Skeletal muscle cell (primary cell): ENCODE results near the gene AFF3.
A peak's percentile ranks its signal among the peaks of the same experiment; 100 is the strongest.
"Not testable (repeated sequence)": the region's sequence is repeated elsewhere in the genome, so short reads cannot be mapped to it uniquely, and the experiment has no call there.

ENCODE experiments used
- DNase-seq: peaks from one replicate; pipeline ENCODE4 v3.0.0-alpha.2; 2010; ENCODE audit warnings: low read depth
- H3K4me3 ChIP-seq: 2 replicates; pipeline ENCODE4 v1.5.1; 2011; ENCODE audit warnings: low read depth, mild to moderate bottlenecking, control low read depth, low read length, moderate library complexity

The AFF3 gene

GRCh38 chr2:99757611-99758114 is 384.7 kb downstream of the AFF3 start:
- no peak overlapping the region for H3K4me3 ChIP-seq
- DNase-seq: no peak

GRCh38 chr2:99756059-99756458 is 386.3 kb downstream of the AFF3 start:
- no peak for DNase-seq
- H3K4me3 ChIP-seq: no peak overlapping the region

GRCh38 chr2:99754210-99754609 is 388.2 kb downstream of the AFF3 start:
- peak; percentile 56 for DNase-seq
- H3K4me3 ChIP-seq: no peak overlapping the region

- no peak for DNase-seq
Observed at GRCh38 chr2:99753505-99753904, 388.9 kb downstream of the AFF3 start.

GRCh38 chr2:99748344-99748743 is 394.0 kb downstream of the AFF3 start:
- no peak overlapping the region for H3K4me3 ChIP-seq
- no peak for DNase-seq

More at GRCh38 chr2:99753505-99753904, 388.9 kb downstream of the AFF3 start:
- H3K4me3 ChIP-seq: no peak overlapping the region

- H3K4me3 ChIP-seq: no peak overlapping the region
Observed at GRCh38 chr2:99747842-99748241, 394.5 kb downstream of the AFF3 start.

GRCh38 chr2:99743146-99743545 is 399.2 kb downstream of the AFF3 start:
- no peak overlapping the region for H3K4me3 ChIP-seq
- no peak for DNase-seq

More at GRCh38 chr2:99747842-99748241, 394.5 kb downstream of the AFF3 start:
- no peak for DNase-seq

GRCh38 chr2:99737537-99737936 is 404.9 kb downstream of the AFF3 start:
- H3K4me3 ChIP-seq: no peak overlapping the region
- no peak for DNase-seq

GRCh38 chr2:99735753-99736152 is 406.6 kb downstream of the AFF3 start:
- H3K4me3 ChIP-seq: no peak overlapping the region
- DNase-seq: no peak

GRCh38 chr2:99735314-99735713 is 407.1 kb downstream of the AFF3 start:
- not testable (repeated sequence) for DNase-seq, H3K4me3 ChIP-seq

- no peak for DNase-seq
- no peak overlapping the region for H3K4me3 ChIP-seq
Observed at GRCh38 chr2:99734236-99734635, 408.2 kb downstream of the AFF3 start.

GRCh38 chr2:99729104-99730025 is 413.0 kb downstream of the AFF3 start:
- no peak overlapping the region for H3K4me3 ChIP-seq

GRCh38 chr2:99728166-99728565 is 414.2 kb downstream of the AFF3 start:
- no peak for DNase-seq
- no peak overlapping the region for H3K4me3 ChIP-seq

More at GRCh38 chr2:99729104-99730025, 413.0 kb downstream of the AFF3 start:
- no peak for DNase-seq

- DNase-seq: no peak
- H3K4me3 ChIP-seq: no peak overlapping the region
Observed at GRCh38 chr2:99727199-99727598, 415.2 kb downstream of the AFF3 start.

- H3K4me3 ChIP-seq: no peak overlapping the region
- no peak for DNase-seq
Observed at GRCh38 chr2:99726691-99727090, 415.7 kb downstream of the AFF3 start.

GRCh38 chr2:99725820-99726219 is 416.6 kb downstream of the AFF3 start:
- no peak for DNase-seq
- H3K4me3 ChIP-seq: no peak overlapping the region

GRCh38 chr2:99722476-99722875 is 419.9 kb downstream of the AFF3 start:
- no peak for DNase-seq
- H3K4me3 ChIP-seq: no peak overlapping the region

- DNase-seq: no peak
- H3K4me3 ChIP-seq: no peak overlapping the region
Observed at GRCh38 chr2:99719102-99719501, 423.3 kb downstream of the AFF3 start.

GRCh38 chr2:99715956-99716355 is 426.4 kb downstream of the AFF3 start:
- DNase-seq: no peak
- H3K4me3 ChIP-seq: no peak overlapping the region

- DNase-seq: no peak
- H3K4me3 ChIP-seq: no peak overlapping the region
Observed at GRCh38 chr2:99714349-99714748, 428.0 kb downstream of the AFF3 start.

- no peak for DNase-seq
- H3K4me3 ChIP-seq: no peak overlapping the region
Observed at GRCh38 chr2:99711144-99711543, 431.2 kb downstream of the AFF3 start.
